ENCODE results near the gene RNF17.

Gene RNF17

GRCh38 chr13:24759197-24759596, 4.8 kb upstream of the RNF17 start:
- TF ChIP-seq ZNF239 (tag by site-specific recombination; IDR thresholded peaks at IDR 0.05) (no peak), KLF8 (tag by site-specific recombination; IDR thresholded peaks at IDR 0.05) (no peak), ZNF670 (tag by site-specific recombination; IDR thresholded peaks at IDR 0.05; ENCODE audit: low read depth) (no peak), ZNF366 (tag by site-specific recombination; conservative IDR thresholded peaks at IDR 0.05) (no peak), TSHZ1 (tag by site-specific recombination; IDR thresholded peaks at IDR 0.05; ENCODE audit: borderline replicate concordance) (no peak), ZNF585B (tag by site-specific recombination; IDR thresholded peaks at IDR 0.05) (no peak), ZNF704 (tag by site-specific recombination; IDR thresholded peaks at IDR 0.05) (no peak), ZNF394 (tag by site-specific recombination; IDR thresholded peaks at IDR 0.05; ENCODE audit: borderline replicate concordance) (no peak), GLIS2 (tag by site-specific recombination; IDR thresholded peaks at IDR 0.05) (no peak), PRDM10 (tag by site-specific recombination; IDR thresholded peaks at IDR 0.05) (no peak), HOXD13 (CRISPR knock-in tag; IDR thresholded peaks at IDR 0.05; ENCODE audit: borderline replicate concordance) (no peak), ZNF677 (tag by site-specific recombination; IDR thresholded peaks at IDR 0.05) (no peak), ZFP69B (tag by site-specific recombination; IDR thresholded peaks at IDR 0.05) (no peak), ZFP3 (tag by site-specific recombination; IDR thresholded peaks at IDR 0.05; ENCODE audit: low read depth) (no peak)
- TF ChIP-seq, protein P1, sequence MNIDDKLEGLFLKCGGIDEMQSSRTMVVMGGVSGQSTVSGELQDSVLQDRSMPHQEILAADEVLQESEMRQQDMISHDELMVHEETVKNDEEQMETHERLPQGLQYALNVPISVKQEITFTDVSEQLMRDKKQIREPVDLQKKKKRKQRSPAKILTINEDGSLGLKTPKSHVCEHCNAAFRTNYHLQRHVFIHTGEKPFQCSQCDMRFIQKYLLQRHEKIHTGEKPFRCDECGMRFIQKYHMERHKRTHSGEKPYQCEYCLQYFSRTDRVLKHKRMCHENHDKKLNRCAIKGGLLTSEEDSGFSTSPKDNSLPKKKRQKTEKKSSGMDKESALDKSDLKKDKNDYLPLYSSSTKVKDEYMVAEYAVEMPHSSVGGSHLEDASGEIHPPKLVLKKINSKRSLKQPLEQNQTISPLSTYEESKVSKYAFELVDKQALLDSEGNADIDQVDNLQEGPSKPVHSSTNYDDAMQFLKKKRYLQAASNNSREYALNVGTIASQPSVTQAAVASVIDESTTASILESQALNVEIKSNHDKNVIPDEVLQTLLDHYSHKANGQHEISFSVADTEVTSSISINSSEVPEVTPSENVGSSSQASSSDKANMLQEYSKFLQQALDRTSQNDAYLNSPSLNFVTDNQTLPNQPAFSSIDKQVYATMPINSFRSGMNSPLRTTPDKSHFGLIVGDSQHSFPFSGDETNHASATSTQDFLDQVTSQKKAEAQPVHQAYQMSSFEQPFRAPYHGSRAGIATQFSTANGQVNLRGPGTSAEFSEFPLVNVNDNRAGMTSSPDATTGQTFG (tag by site-specific recombination; IDR thresholded peaks at IDR 0.05; ENCODE audit: borderline replicate concordance): no peak
- TF ChIP-seq, protein P2, sequence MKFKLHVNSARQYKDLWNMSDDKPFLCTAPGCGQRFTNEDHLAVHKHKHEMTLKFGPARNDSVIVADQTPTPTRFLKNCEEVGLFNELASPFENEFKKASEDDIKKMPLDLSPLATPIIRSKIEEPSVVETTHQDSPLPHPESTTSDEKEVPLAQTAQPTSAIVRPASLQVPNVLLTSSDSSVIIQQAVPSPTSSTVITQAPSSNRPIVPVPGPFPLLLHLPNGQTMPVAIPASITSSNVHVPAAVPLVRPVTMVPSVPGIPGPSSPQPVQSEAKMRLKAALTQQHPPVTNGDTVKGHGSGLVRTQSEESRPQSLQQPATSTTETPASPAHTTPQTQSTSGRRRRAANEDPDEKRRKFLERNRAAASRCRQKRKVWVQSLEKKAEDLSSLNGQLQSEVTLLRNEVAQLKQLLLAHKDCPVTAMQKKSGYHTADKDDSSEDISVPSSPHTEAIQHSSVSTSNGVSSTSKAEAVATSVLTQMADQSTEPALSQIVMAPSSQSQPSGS (tag by site-specific recombination; IDR thresholded peaks at IDR 0.05; ENCODE audit: low read depth): no peak
- TF ChIP-seq, protein P3, sequence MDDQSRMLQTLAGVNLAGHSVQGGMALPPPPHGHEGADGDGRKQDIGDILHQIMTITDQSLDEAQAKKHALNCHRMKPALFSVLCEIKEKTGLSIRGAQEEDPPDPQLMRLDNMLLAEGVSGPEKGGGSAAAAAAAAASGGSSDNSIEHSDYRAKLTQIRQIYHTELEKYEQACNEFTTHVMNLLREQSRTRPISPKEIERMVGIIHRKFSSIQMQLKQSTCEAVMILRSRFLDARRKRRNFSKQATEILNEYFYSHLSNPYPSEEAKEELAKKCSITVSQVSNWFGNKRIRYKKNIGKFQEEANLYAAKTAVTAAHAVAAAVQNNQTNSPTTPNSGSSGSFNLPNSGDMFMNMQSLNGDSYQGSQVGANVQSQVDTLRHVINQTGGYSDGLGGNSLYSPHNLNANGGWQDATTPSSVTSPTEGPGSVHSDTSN (CRISPR knock-in tag; IDR thresholded peaks at IDR 0.05): no peak
- Histone ChIP-seq H3K36me3 (ENCODE audit: control insufficient read depth in 2 of 2, insufficient read depth in 1 of 2, low read length in 2 of 2) (no peaks in the 10 kb centered on the region), H3K27ac (ENCODE audit: extremely low read depth, low read depth, low read length) (no peak overlapping the region), H3K4me3 (ENCODE audit: low read depth, low read length) (no peak overlapping the region), H3K4me1 (ENCODE audit: control insufficient read depth, insufficient read depth, low read length) (no peaks in the 10 kb centered on the region), H3K9me3 (ENCODE audit: control insufficient read depth, insufficient read depth, low read depth, low read length) (no peaks in the 10 kb centered on the region)
- ChIA-PET POLR2A (no interaction called here), CTCF (interaction anchor here (0.9 kb wide), 1 partner anchor 15 kb away, joined by 4 read pairs; no protein-coding TSS in a partner anchor)
